ENCODE results near the gene CFAP45. TPM values are rescaled to one million over a fixed set of nuclear protein-coding genes. Genes with fewer than 3 reads are reported as not detected.
A peak's percentile ranks its signal among the peaks of the same experiment; 100 is the strongest.

Gene CFAP45
- total and polyA plus RNA-seq, 2 donors (not counting 1 experiment from before 2014, with no cell fraction given): 1.3 to 2.4 TPM

- no peak for TF ChIP-seq CTCF (IDR thresholded peaks at IDR 0.05)
- TF ChIP-seq EZH2 (IDR thresholded peaks at IDR 0.05; ENCODE audit: borderline replicate concordance, insufficient read depth, low read depth, low read length, poor library complexity, severe bottlenecking): no peak
- ChIA-PET POLR2A (no interaction called here), CTCF (interaction anchor here (1.9 kb wide), 1 partner anchor 79 kb away, joined by 5 read pairs; no protein-coding TSS in a partner anchor)
- peak; percentile 16 for DNase-seq
- H4K20me1 ChIP-seq (ENCODE audit: control insufficient read depth, insufficient read depth, low read length, poor library complexity, severe bottlenecking): peaks cover 15% of the 10 kb centered on the region
- no peak overlapping the region for H3K27ac Mint-ChIP-seq
- peaks cover 0 to 4% (median 0%) of the 10 kb centered on the region in 3 donors for H3K9me3 ChIP-seq (ENCODE audit: control extremely low read depth in 1 of 3, control insufficient read depth in 2 of 3, insufficient read depth in 1 of 3, low read length in 2 of 3)
- WGBS (ENCODE audit: insufficient coverage): 97% methylated on average over 16 of the region's 18 CpGs
- H3K36me3 ChIP-seq (replicated peaks in 1 of 2; ENCODE audit: control extremely low read depth in 1 of 2, control insufficient read depth in 1 of 2, extremely low read depth in 1 of 2, insufficient read depth in 2 of 2, low read length in 1 of 2): no peaks in the 10 kb centered on the region
- H3K4me2 ChIP-seq (replicated peaks; ENCODE audit: low read depth, low read length, poor library complexity, severe bottlenecking): no peak overlapping the region
- peaks cover 19% of the 10 kb centered on the region for H3K4me1 Mint-ChIP-seq
- H3K4me3 Mint-ChIP-seq: no peak overlapping the region
- H3K79me2 ChIP-seq (ENCODE audit: control insufficient read depth, insufficient read depth, low read length): peaks cover 47% of the 10 kb centered on the region
- no peak for ATAC-seq (ENCODE audit: low read depth)
- H3K4me1 ChIP-seq (ENCODE audit: control insufficient read depth in 2 of 2, insufficient read depth in 2 of 2, low read length in 2 of 2): peaks cover 10 to 12% of the 10 kb centered on the region in 2 donors
- H3K27ac ChIP-seq (ENCODE audit: low read length in 2 of 2): no peak overlapping the region
- H2AFZ ChIP-seq (ENCODE audit: insufficient read depth, low read depth, low read length, poor library complexity, severe bottlenecking): no peak overlapping the region
- intact Hi-C loops (cut with micrococcal nuclease): loop anchor here (10.0 kb wide), 2 partner anchors 1116 to 1816 kb away; partner anchors contain the start of genes DUSP12 and USF1
- H3K9ac ChIP-seq (ENCODE audit: low read length): no peak overlapping the region
- H3K27me3 ChIP-seq (replicated peaks in 1 of 4; ENCODE audit: control extremely low read depth in 1 of 4, control insufficient read depth in 3 of 4, insufficient read depth in 4 of 4, low read length in 3 of 4): no peaks in the 10 kb centered on the region
- H3K9me3 Mint-ChIP-seq (ENCODE audit: insufficient read depth): no peaks in the 10 kb centered on the region
- H3K27me3 Mint-ChIP-seq: peaks cover 3% of the 10 kb centered on the region
- no peak overlapping the region for H3K4me3 ChIP-seq (ENCODE audit: control extremely low read depth in 1 of 5, extremely low read depth in 1 of 5, insufficient read depth in 1 of 5, low read depth in 2 of 5, low read length in 4 of 5)
These were observed 28.6 kb upstream of the CFAP45 start for GRCh38 chr1:159928491-159929050.

GRCh38 chr1:159927849-159928431 lies 28.0 kb upstream of the CFAP45 start:
- no peak for TF ChIP-seq CTCF (IDR thresholded peaks at IDR 0.05)
- TF ChIP-seq EZH2 (IDR thresholded peaks at IDR 0.05; ENCODE audit: borderline replicate concordance, insufficient read depth, low read depth, low read length, poor library complexity, severe bottlenecking): no peak
- POLR2A ChIA-PET: no interaction called here
- Histone ChIP-seq H3K4me2 (replicated peaks; ENCODE audit: low read depth, low read length, poor library complexity, severe bottlenecking) (no peak overlapping the region), H3K27ac (ENCODE audit: low read length in 2 of 2) (no peak overlapping the region), H3K79me2 (ENCODE audit: control insufficient read depth, insufficient read depth, low read length) (peaks cover 54% of the 10 kb centered on the region), H2AFZ (ENCODE audit: insufficient read depth, low read depth, low read length, poor library complexity, severe bottlenecking) (no peak overlapping the region), H3K4me1 (ENCODE audit: control insufficient read depth in 2 of 2, insufficient read depth in 2 of 2, low read length in 2 of 2) (peaks cover 12 to 17% of the 10 kb centered on the region in 2 donors), H4K20me1 (ENCODE audit: control insufficient read depth, insufficient read depth, low read length, poor library complexity, severe bottlenecking) (peaks cover 15% of the 10 kb centered on the region), H3K36me3 (replicated peaks in 1 of 2; ENCODE audit: control extremely low read depth in 1 of 2, control insufficient read depth in 1 of 2, extremely low read depth in 1 of 2, insufficient read depth in 2 of 2, low read length in 1 of 2) (peaks cover 0 to under 1% of the 10 kb centered on the region in 2 experiments), H3K9me3 (ENCODE audit: control extremely low read depth in 1 of 3, control insufficient read depth in 2 of 3, insufficient read depth in 1 of 3, low read length in 2 of 3) (peaks cover 0 to 4% (median 0%) of the 10 kb centered on the region in 3 donors), H3K27me3 (replicated peaks in 1 of 4; ENCODE audit: control extremely low read depth in 1 of 4, control insufficient read depth in 3 of 4, insufficient read depth in 4 of 4, low read length in 3 of 4) (no peaks in the 10 kb centered on the region), H3K9ac (ENCODE audit: low read length) (no peak overlapping the region), H3K4me3 (ENCODE audit: control extremely low read depth in 1 of 5, extremely low read depth in 1 of 5, insufficient read depth in 1 of 5, low read depth in 2 of 5, low read length in 4 of 5) (no peak overlapping the region)
- Mint-ChIP-seq H3K9me3 (ENCODE audit: insufficient read depth) (no peaks in the 10 kb centered on the region), H3K27me3 (peaks cover 3% of the 10 kb centered on the region), H3K27ac (no peak overlapping the region), H3K4me1 (peaks cover 26% of the 10 kb centered on the region), H3K4me3 (no peak overlapping the region)
- DNase-seq (peak; percentile 27), ATAC-seq (ENCODE audit: low read depth) (no peak)
- 79% methylated on average over 12 of the region's 13 CpGs for WGBS (ENCODE audit: insufficient coverage)
- intact Hi-C loops (cut with micrococcal nuclease): loop anchor here (10.0 kb wide), 2 partner anchors 1117 to 1817 kb away; partner anchors contain the start of genes DUSP12 and USF1
- CTCF ChIA-PET: interaction anchor here (1.9 kb wide), 1 partner anchor 79 kb away, joined by 5 read pairs; no protein-coding TSS in a partner anchor
